GM12872 (cell line): ENCODE results near the gene MUL1.

Experiments used
- TF ChIP-seq, protein P1 (sequence below): IDR thresholded peaks from 3 replicates; pipeline ENCODE4 v1.5.1; 2011; ENCODE audit warnings: low read depth, mild to moderate bottlenecking, low read length, moderate library complexity; ENCODE audit not compliant: insufficient read depth

The MUL1 gene

DNA sequence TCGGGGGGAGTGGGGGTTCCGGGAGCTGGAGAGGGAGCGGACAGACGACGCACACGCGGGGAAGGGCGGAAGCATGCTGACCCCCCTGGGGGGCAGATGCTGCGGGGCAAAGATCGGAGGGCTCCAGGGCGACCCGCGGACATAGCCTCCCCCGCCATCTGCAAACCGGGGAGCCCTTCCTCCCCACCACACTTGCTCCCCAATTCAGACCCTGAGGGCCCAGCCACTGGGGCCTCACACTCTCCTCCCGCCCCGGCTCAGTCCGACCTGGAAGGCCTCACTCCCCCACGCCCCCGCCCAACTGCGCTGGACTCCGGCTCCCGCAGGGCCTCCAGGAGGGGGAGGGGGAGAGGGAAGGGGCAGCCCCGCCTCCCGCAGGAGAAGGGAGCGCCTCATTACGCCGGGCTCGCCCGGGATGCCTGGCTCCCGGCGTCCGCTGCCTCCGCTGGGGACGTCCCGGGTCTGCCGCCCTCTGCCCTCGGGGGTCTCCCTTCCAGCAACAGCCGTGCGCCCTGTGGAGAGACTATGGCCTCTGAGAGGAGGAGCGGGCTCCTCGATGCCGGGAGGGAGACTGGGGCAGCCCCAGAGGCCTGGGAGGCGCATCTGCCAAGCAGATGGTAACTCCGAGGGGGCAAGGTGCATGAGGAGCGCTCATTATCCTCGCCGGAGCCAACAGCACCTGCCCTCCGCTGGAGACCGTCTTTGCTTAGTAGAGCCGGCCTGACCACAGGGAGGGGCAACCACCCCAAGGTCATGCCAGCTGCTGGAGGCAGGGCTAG lies 21.3 kb downstream of the MUL1 start:
- TF ChIP-seq, protein P1, sequence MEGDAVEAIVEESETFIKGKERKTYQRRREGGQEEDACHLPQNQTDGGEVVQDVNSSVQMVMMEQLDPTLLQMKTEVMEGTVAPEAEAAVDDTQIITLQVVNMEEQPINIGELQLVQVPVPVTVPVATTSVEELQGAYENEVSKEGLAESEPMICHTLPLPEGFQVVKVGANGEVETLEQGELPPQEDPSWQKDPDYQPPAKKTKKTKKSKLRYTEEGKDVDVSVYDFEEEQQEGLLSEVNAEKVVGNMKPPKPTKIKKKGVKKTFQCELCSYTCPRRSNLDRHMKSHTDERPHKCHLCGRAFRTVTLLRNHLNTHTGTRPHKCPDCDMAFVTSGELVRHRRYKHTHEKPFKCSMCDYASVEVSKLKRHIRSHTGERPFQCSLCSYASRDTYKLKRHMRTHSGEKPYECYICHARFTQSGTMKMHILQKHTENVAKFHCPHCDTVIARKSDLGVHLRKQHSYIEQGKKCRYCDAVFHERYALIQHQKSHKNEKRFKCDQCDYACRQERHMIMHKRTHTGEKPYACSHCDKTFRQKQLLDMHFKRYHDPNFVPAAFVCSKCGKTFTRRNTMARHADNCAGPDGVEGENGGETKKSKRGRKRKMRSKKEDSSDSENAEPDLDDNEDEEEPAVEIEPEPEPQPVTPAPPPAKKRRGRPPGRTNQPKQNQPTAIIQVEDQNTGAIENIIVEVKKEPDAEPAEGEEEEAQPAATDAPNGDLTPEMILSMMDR: no peak

DNA sequence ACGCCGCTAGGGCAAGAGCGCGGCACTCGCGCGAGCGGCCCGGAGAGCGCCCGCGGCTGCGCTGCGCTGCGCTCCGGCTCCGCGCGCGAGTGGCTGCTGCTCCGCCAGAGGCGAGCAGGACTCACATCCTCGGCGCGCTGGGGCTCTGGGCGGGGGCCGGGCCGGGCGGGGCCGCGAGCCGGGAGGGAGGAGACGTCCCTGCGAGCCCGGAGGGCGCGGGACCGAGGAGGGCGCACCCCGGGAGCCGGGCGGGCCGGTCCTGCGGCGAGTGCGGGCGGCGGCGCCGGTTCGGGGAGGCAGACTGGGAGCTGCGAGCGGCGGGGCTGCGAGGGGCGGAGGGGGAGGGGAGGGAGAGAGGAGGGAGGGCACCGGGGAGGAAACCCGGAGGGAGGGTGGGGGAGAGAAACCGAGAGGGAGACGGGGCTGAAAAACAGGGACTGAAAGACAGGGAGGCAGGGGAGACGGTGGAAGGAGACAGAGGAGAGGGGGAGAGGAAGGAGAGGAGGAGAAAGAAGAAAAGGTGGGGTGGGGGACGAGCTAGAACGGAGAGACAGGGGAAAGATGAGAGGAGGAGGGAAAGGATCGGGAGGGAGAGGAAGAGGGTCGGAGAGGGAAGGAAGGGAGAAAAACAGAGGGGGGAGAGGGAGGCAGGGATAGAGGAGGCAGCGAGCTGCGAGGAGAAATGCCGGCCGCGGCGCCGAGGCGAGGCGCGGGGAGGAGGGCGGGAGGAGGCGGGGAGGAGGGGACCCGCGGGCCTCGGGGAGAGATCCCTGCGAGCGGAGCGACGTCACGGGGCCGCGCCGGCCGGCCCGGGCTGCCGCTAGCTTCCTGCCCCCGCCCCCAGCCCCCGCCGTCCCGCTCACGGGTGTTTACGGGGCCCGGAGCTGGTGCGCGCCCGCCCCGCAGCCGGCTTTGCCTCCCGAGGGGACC lies 22.2 kb downstream of the MUL1 start, which contains the start of gene CAMK2N1:
CAMK2N1 (minus strand) TSS at position 684 of the 930 bp plus-strand sequence. CDS start 831 bp downstream, outside the sequence.
- TF ChIP-seq, protein P1: no peak

DNA sequence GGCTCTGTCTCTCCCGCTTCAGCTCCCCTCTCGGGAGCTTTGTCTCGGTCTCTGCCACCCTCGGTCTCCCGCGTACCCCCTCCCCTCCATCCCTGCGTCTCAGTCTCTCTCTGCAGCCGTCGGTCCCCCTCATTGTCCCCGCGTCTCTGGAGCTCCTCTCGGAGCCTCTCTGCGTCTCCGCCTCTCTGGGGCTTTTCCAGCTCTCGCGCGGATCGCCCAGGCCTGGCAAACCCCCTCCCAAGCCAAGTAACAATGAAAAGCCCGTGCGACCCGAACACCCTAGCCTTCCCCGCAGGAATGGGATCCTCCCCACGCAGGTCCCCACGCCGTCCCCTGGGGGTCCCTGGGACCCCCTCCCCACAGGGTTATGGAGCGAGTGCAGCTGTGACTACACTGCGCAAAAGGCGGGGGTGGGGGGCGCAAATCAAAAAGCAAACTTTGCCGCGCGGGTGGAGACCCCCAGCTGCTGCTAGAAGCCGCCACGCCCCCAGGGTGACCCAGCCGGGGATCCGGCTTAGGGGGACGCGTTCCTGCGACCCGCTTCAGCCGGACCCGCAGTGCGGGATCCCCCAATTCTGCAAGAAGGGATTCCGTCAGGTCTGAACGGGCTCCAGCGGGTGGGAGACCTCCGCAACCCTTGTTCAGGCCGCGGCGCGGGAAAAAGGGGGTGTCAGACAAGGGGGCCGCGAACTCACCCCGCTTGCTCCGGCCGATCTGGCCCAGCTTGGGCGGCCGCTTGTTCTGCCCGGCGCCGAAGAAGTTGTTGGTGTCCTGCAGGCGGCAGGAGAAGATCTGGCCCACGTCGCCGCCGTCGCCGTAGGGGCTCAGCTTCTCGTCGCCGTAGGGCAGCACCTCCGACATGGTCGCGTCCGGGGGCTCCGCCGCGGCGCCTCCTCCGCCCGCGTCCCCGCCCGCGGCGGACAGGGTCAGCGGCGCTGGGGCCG lies 23.2 kb downstream of the MUL1 start:
- TF ChIP-seq, protein P1: no peak

DNA sequence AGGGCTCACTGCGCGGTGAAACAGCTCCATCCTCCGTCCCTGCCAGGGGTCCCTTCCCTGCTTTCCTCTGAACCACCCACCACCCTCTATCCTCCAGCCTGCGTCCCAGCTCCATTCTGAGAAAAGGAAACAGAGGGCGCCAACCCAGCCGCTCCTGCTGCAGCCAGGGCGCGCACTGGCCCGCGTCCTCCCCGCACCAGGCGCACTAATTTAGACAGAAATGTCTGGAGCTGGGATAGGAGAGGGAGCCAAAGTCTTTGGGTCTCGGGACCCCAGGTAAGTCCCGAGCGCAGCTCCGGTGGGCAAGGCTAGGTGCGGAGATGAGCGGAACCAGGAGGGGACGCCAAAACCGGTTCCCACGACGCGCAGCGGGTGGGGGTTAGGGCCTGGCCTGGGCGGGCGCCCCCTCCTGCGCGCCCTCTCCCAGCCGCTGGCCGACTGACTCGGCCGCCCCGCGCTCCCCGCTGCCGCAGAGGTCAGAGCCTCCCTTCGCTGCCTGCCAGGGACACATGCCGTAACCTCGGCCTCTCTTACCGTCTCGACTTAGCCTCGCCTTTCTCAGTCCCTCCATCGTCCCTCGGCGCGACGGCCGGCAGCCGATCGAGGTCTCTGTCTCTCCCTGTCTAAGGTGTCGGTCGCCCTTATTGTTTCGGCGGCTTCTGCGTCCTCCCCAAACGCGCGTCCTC lies 24.0 kb downstream of the MUL1 start:
- TF ChIP-seq, protein P1: no peak

DNA sequence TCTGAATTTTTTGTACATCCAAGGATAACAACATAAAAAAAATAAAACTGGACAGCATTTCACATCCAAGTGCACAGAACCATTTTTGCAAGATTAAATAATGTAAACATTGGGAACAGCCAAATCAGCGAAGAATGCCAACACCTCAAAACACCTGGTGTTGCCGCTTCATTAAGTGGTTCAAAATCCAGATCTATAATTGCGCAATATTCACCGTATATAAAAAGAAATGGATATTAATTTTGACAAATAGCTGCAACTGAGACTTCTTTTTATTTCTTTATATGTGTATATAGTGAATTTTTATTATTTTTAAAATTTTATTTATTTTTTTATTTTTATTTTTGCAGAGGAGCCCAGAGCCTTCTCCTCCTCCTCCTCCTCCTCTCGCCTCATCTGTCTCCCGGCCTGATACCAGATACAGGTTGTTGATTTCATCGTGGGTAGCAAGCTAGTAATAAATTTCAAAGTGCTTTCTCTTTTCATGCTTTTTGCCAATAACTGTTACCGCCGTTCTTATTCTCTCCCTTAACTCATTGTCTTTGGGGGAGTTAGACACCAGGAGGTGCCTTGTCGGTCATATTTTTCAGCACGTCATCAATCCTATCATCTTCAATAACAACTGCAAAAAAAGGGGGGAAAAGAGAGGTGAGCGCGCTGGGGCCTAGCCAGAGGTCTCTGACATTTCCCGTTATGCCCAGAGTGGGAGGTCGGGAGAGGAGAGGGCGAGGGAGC lies 24.7 kb downstream of the MUL1 start:
- TF ChIP-seq, protein P1: no peak

DNA sequence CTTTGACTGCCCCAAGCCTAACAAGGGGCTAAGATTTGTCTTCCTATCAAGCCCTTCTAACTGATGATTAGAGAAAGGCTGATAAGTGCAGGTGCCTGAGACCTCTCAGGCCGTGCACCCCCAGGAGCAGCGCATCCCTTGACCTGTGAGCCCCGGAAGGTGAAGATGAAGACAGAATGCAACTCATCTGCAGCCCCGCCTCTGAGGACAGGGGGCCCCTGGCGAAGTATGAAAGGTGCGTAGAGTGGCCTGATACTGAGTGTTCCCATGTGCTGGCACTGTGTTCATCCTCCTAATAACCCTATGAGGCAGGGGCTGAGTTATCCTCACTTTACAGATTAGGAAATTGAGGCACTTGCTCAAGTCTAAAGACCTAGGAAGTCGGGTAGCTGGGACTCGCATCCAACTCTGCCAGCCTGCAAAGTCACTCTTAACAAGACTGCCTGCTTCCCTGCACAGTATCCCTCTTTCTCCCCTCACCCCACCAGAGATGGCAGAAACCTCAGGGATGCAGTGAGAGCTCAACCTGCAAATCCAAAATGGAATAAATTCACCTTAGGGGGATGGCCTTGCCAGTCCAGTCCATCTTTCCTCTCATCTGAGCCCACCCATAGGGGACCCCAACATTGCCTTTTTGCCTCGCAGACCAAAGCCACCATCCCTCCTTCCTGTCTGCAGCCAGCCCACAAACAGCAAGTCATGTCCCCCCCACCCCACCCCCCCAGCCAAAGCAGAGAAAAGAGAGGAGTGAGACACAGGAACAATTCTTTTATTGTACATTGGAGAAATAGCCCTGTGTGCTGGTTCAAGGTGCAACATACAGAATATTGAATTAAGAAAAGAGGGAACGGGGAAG lies 26.1 kb downstream of the MUL1 start:
- TF ChIP-seq, protein P1: no peak
